ENCODE results near the gene THRAP3. TPM values are rescaled to one million over a fixed set of nuclear protein-coding genes. Genes with fewer than 3 reads are reported as not detected.

THRAP3 gene
- total RNA-seq, 1 experiment from 2014 or later: 160 TPM

DNA sequence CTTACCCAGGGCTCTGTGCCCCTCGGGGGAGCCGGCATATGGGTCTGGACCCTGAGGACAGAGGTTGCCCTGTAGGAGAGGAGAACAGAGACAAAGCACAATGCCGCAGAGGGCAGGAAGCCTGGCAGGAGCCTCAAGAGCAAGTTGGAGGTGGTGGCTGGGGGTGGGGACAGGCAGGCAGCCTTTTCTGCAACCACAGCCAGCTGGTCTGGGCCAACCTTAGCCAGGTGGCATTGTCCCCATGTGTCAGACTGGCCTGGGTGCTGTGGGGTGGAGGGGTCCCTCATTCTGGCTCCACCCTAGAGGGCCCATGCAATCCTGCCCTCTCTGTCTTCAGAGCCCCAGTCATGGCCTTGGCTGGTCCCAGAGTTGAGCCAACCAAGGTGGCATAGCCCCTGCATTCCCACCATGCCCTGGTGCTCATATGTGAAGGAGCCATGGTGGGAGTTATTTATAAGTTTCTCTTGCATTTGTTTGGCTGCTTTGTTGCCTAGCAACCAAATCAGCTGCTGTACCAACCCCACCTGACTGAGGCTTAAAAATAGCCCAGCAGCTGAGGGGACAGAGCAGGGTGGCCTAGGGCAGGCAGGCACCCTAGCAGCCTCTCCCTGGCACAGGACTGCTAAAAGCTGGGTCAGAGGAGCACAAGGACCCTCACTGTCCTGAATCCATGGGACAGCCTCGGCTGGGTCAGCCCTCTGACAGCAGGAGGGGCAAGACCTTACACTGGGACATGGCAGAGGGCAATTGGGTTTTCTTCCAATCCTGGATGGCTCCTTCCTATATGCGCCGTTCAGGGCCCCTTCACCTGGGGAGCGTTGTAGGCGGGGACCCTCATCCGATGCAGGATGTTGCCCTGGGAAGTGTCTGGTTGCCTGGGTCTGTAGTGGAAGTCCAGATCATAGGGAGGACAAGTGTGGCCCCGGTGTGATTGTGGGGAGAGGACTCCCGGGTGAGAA lies 48.8 kb upstream of the THRAP3 start:
- ATAC-seq (no peak), DNase-seq (ENCODE audit: low spot score) (no peak)
- TF ChIP-seq, protein P1, sequence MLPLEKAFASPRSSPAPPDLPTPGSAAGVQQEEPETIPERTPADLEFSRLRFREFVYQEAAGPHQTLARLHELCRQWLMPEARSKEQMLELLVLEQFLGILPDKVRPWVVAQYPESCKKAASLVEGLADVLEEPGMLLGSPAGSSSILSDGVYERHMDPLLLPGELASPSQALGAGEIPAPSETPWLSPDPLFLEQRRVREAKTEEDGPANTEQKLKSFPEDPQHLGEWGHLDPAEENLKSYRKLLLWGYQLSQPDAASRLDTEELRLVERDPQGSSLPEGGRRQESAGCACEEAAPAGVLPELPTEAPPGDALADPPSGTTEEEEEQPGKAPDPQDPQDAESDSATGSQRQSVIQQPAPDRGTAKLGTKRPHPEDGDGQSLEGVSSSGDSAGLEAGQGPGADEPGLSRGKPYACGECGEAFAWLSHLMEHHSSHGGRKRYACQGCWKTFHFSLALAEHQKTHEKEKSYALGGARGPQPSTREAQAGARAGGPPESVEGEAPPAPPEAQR (CRISPR knock-in tag; IDR thresholded peaks at IDR 0.05): no peak
- TF ChIP-seq, protein P2, sequence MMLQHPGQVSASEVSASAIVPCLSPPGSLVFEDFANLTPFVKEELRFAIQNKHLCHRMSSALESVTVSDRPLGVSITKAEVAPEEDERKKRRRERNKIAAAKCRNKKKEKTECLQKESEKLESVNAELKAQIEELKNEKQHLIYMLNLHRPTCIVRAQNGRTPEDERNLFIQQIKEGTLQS (CRISPR knock-in tag; conservative IDR thresholded peaks at IDR 0.05): no peak
- no peak for TF ChIP-seq NFATC4 (CRISPR knock-in tag; IDR thresholded peaks at IDR 0.05)
- TF ChIP-seq, protein P3, sequence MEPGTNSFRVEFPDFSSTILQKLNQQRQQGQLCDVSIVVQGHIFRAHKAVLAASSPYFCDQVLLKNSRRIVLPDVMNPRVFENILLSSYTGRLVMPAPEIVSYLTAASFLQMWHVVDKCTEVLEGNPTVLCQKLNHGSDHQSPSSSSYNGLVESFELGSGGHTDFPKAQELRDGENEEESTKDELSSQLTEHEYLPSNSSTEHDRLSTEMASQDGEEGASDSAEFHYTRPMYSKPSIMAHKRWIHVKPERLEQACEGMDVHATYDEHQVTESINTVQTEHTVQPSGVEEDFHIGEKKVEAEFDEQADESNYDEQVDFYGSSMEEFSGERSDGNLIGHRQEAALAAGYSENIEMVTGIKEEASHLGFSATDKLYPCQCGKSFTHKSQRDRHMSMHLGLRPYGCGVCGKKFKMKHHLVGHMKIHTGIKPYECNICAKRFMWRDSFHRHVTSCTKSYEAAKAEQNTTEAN (CRISPR knock-in tag; IDR thresholded peaks at IDR 0.05): no peak
- TF ChIP-seq, protein P4, sequence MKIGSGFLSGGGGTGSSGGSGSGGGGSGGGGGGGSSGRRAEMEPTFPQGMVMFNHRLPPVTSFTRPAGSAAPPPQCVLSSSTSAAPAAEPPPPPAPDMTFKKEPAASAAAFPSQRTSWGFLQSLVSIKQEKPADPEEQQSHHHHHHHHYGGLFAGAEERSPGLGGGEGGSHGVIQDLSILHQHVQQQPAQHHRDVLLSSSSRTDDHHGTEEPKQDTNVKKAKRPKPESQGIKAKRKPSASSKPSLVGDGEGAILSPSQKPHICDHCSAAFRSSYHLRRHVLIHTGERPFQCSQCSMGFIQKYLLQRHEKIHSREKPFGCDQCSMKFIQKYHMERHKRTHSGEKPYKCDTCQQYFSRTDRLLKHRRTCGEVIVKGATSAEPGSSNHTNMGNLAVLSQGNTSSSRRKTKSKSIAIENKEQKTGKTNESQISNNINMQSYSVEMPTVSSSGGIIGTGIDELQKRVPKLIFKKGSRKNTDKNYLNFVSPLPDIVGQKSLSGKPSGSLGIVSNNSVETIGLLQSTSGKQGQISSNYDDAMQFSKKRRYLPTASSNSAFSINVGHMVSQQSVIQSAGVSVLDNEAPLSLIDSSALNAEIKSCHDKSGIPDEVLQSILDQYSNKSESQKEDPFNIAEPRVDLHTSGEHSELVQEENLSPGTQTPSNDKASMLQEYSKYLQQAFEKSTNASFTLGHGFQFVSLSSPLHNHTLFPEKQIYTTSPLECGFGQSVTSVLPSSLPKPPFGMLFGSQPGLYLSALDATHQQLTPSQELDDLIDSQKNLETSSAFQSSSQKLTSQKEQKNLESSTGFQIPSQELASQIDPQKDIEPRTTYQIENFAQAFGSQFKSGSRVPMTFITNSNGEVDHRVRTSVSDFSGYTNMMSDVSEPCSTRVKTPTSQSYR (CRISPR knock-in tag; IDR thresholded peaks at IDR 0.05): no peak
- Mint-ChIP-seq H3K4me3 (peak overlapping the region; percentile 41), H3K27ac (no peak overlapping the region; the same call in 1 of the 2 replicates), H3K4me1 (peaks cover 22% of the 10 kb centered on the region), H3K36me3 (peaks cover 32% of the 10 kb centered on the region), H3K9me3 (no peaks in the 10 kb centered on the region), H3K27me3 (ENCODE audit: low read depth) (no peaks in the 10 kb centered on the region)
- POLR2A ChIA-PET: interaction anchor here (2.1 kb wide), 1 partner anchor 19 kb away, joined by 4 read pairs; the partner anchor contains the start of gene MAP7D1
- CTCF ChIA-PET: interaction anchor here (0.6 to 2.4 kb wide), 8 partner anchors 12 to 147 kb away, joined by 3 to 17 read pairs (median 6); partner anchors contain the start of genes MAP7D1 and TRAPPC3

DNA sequence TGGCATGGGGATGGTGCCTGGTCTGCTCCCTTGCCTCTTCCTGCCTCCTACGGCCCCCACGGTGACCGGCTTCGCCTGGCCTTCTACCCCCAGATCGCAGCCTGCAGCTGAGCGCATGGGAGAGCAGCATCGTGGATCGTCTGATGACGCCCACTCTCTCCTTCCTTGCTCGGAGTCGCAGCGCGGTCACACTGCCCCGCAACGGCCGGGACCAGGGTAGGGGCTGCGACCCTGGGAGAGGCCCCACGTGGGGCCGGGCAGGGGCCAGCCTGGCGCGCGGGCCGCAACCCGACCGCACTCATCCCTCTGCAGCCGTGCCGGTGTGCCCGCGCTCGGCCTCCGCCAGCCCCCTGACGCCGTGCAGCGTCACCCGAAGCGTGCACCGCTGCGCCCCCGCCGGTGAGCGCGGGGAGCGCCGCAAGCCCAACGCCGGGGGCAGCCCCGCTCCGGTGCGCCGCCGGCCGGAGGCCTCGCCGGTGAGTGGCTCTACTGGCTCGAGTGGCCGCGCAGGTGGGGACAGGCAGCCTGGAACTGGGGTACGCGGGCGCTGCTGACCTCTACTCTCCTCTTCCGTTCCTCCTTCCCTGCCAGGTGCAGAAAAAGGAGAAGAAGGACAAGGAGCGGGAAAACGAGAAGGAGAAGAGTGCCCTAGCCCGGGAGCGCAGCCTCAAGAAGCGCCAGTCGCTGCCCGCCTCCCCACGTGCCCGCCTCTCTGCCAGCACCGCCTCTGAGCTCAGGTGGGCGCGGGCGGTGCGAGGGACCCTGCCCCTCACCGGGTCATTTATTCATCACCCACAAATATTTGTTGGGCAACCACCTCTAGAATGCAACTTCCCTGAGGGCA lies 47.9 kb upstream of the THRAP3 start:
- ChIA-PET POLR2A (interaction anchor here (0.9 to 2.1 kb wide), 2 partner anchors 20 to 48 kb away, joined by 4 read pairs; partner anchors contain the start of genes MAP7D1 and THRAP3), CTCF (interaction anchor here (0.6 to 2.4 kb wide), 11 partner anchors 11 to 146 kb away, joined by 3 to 17 read pairs (median 8); partner anchors contain the start of genes MAP7D1 and TRAPPC3)
- peaks cover 22% of the 10 kb centered on the region for H3K4me1 Mint-ChIP-seq
- no peaks in the 10 kb centered on the region for H3K27me3 Mint-ChIP-seq (ENCODE audit: low read depth)
- H3K4me3 Mint-ChIP-seq: peak overlapping the region; percentile 41
- peak; percentile 71 for ATAC-seq
- peaks cover 37% of the 10 kb centered on the region for H3K36me3 Mint-ChIP-seq
- no peaks in the 10 kb centered on the region for H3K9me3 Mint-ChIP-seq
- H3K27ac Mint-ChIP-seq: no peak overlapping the region; the same call in 1 of the 2 replicates
- DNase-seq (ENCODE audit: low spot score): peak; percentile 79
- peak; percentile 52; the same call in 1 of the 2 replicates for TF ChIP-seq ESRRA (CRISPR knock-in tag; IDR thresholded peaks at IDR 0.05; ENCODE audit: borderline replicate concordance)
- TF ChIP-seq TP53 (CRISPR knock-in tag; IDR thresholded peaks at IDR 0.05): no peak
- no peak for TF ChIP-seq ZNF317 (CRISPR knock-in tag; IDR thresholded peaks at IDR 0.05; ENCODE audit: borderline replicate concordance, low read depth)
- TF ChIP-seq, protein P5, sequence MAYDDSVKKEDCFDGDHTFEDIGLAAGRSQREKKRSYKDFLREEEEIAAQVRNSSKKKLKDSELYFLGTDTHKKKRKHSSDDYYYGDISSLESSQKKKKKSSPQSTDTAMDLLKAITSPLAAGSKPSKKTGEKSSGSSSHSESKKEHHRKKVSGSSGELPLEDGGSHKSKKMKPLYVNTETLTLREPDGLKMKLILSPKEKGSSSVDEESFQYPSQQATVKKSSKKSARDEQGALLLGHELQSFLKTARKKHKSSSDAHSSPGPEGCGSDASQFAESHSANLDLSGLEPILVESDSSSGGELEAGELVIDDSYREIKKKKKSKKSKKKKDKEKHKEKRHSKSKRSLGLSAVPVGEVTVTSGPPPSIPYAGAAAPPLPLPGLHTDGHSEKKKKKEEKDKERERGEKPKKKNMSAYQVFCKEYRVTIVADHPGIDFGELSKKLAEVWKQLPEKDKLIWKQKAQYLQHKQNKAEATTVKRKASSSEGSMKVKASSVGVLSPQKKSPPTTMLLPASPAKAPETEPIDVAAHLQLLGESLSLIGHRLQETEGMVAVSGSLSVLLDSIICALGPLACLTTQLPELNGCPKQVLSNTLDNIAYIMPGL (CRISPR knock-in tag; IDR thresholded peaks at IDR 0.05): no peak
- peak; percentile 46; the same call in 1 of the 2 replicates for TF ChIP-seq NR2C2 (CRISPR knock-in tag; IDR thresholded peaks at IDR 0.05)
- TF ChIP-seq RORB (CRISPR knock-in tag; IDR thresholded peaks at IDR 0.05): no peak
- no peak for TF ChIP-seq ZNF671 (CRISPR knock-in tag; IDR thresholded peaks at IDR 0.05)
- no peak for TF ChIP-seq GABPB1 (CRISPR knock-in tag; IDR thresholded peaks at IDR 0.05)
- peak; percentile 71 for TF ChIP-seq CREM (CRISPR knock-in tag; IDR thresholded peaks at IDR 0.05)
- peak; percentile 80 for TF ChIP-seq ETV6 (CRISPR knock-in tag; IDR thresholded peaks at IDR 0.05)
- no peak for TF ChIP-seq EMX1 (CRISPR knock-in tag; IDR thresholded peaks at IDR 0.05)
- TF ChIP-seq TCF7 (CRISPR knock-in tag; IDR thresholded peaks at IDR 0.05; ENCODE audit: low read depth): no peak
- peak; percentile 13; the same call in 1 of the 2 replicates for TF ChIP-seq ZNF416 (CRISPR knock-in tag; IDR thresholded peaks at IDR 0.05)
- TF ChIP-seq, protein P6, sequence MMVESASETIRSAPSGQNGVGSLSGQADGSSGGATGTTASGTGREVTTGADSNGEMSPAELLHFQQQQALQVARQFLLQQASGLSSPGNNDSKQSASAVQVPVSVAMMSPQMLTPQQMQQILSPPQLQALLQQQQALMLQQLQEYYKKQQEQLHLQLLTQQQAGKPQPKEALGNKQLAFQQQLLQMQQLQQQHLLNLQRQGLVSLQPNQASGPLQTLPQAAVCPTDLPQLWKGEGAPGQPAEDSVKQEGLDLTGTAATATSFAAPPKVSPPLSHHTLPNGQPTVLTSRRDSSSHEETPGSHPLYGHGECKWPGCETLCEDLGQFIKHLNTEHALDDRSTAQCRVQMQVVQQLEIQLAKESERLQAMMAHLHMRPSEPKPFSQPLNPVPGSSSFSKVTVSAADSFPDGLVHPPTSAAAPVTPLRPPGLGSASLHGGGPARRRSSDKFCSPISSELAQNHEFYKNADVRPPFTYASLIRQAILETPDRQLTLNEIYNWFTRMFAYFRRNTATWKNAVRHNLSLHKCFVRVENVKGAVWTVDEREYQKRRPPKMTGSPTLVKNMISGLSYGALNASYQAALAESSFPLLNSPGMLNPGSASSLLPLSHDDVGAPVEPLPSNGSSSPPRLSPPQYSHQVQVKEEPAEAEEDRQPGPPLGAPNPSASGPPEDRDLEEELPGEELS (CRISPR knock-in tag; IDR thresholded peaks at IDR 0.05): 0 out of 2 replicates have a peak, but pooled peaks have one; percentile 14
- TF ChIP-seq, protein P7, sequence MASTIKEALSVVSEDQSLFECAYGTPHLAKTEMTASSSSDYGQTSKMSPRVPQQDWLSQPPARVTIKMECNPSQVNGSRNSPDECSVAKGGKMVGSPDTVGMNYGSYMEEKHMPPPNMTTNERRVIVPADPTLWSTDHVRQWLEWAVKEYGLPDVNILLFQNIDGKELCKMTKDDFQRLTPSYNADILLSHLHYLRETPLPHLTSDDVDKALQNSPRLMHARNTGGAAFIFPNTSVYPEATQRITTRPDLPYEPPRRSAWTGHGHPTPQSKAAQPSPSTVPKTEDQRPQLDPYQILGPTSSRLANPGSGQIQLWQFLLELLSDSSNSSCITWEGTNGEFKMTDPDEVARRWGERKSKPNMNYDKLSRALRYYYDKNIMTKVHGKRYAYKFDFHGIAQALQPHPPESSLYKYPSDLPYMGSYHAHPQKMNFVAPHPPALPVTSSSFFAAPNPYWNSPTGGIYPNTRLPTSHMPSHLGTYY (CRISPR knock-in tag; IDR thresholded peaks at IDR 0.05): no peak
